ENCODE results near the gene GNAT3. TPM values are rescaled to one million over a fixed set of nuclear protein-coding genes. Genes with fewer than 3 reads are reported as not detected.

The GNAT3 gene
- total RNA-seq, 1 experiment from 2014 or later: not detected

GRCh38 chr7:80453699-80454340, 58.0 kb downstream of the GNAT3 start:
- no peak overlapping the region for H3K27ac Mint-ChIP-seq (ENCODE audit: unreplicated experiment)
- TF ChIP-seq, protein P1, sequence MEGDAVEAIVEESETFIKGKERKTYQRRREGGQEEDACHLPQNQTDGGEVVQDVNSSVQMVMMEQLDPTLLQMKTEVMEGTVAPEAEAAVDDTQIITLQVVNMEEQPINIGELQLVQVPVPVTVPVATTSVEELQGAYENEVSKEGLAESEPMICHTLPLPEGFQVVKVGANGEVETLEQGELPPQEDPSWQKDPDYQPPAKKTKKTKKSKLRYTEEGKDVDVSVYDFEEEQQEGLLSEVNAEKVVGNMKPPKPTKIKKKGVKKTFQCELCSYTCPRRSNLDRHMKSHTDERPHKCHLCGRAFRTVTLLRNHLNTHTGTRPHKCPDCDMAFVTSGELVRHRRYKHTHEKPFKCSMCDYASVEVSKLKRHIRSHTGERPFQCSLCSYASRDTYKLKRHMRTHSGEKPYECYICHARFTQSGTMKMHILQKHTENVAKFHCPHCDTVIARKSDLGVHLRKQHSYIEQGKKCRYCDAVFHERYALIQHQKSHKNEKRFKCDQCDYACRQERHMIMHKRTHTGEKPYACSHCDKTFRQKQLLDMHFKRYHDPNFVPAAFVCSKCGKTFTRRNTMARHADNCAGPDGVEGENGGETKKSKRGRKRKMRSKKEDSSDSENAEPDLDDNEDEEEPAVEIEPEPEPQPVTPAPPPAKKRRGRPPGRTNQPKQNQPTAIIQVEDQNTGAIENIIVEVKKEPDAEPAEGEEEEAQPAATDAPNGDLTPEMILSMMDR (IDR thresholded peaks at IDR 0.05; ENCODE audit: unreplicated experiment): no peak
- DNase-seq: peak; percentile 11
- BruUV-seq (replicated peaks): no TSS peak
- no peaks in the 10 kb centered on the region for H3K36me3 Mint-ChIP-seq (ENCODE audit: insufficient read depth, unreplicated experiment)
- intact Hi-C loops (cut with micrococcal nuclease; ENCODE audit: unreplicated experiment): loop anchor here (1.0 to 10.0 kb wide), 4 partner anchors 26 to 394 kb away; partner anchors contain the start of gene GNAI1
- H3K9me3 Mint-ChIP-seq (ENCODE audit: low read depth, unreplicated experiment): no peaks in the 10 kb centered on the region
- CTCF ChIA-PET: no interaction called here
- H3K4me3 Mint-ChIP-seq (ENCODE audit: low read depth, unreplicated experiment): no peak overlapping the region
- H3K27me3 Mint-ChIP-seq (ENCODE audit: unreplicated experiment): no peaks in the 10 kb centered on the region
- H3K4me1 Mint-ChIP-seq (ENCODE audit: low read depth, unreplicated experiment): peaks cover 7% of the 10 kb centered on the region

- BruUV-seq (replicated peaks): no TSS peak
- Mint-ChIP-seq H3K27ac (ENCODE audit: unreplicated experiment) (no peak overlapping the region), H3K4me1 (ENCODE audit: low read depth, unreplicated experiment) (peaks cover 7% of the 10 kb centered on the region), H3K4me3 (ENCODE audit: low read depth, unreplicated experiment) (no peak overlapping the region), H3K27me3 (ENCODE audit: unreplicated experiment) (no peaks in the 10 kb centered on the region), H3K36me3 (ENCODE audit: insufficient read depth, unreplicated experiment) (no peaks in the 10 kb centered on the region), H3K9me3 (ENCODE audit: low read depth, unreplicated experiment) (no peaks in the 10 kb centered on the region)
- TF ChIP-seq, protein P1 (IDR thresholded peaks at IDR 0.05; ENCODE audit: unreplicated experiment): no peak
- CTCF ChIA-PET: interaction anchor here (0.9 kb wide), 1 partner anchor 317 kb away, joined by 5 read pairs; no protein-coding TSS in a partner anchor
- intact Hi-C loops (cut with micrococcal nuclease; ENCODE audit: unreplicated experiment): loop anchor here (10.0 kb wide), 2 partner anchors 316 to 356 kb away; partner anchors contain the start of gene GNAI1
- no peak for DNase-seq
Observed at GRCh38 chr7:80450621-80451308, 61.1 kb downstream of the GNAT3 start.

- no peak overlapping the region for H3K4me3 Mint-ChIP-seq (ENCODE audit: low read depth, unreplicated experiment)
- H3K9me3 Mint-ChIP-seq (ENCODE audit: low read depth, unreplicated experiment): no peaks in the 10 kb centered on the region
- H3K4me1 Mint-ChIP-seq (ENCODE audit: low read depth, unreplicated experiment): peaks cover 7% of the 10 kb centered on the region
- H3K36me3 Mint-ChIP-seq (ENCODE audit: insufficient read depth, unreplicated experiment): no peaks in the 10 kb centered on the region
- intact Hi-C loops (cut with micrococcal nuclease; ENCODE audit: unreplicated experiment): loop anchor here (10.0 kb wide), 2 partner anchors 315 to 355 kb away; partner anchors contain the start of gene GNAI1
- BruUV-seq (replicated peaks): no TSS peak
- TF ChIP-seq, protein P1 (IDR thresholded peaks at IDR 0.05; ENCODE audit: unreplicated experiment): no peak
- CTCF ChIA-PET: interaction anchor here (0.9 kb wide), 1 partner anchor 316 kb away, joined by 5 read pairs; no protein-coding TSS in a partner anchor
- no peak overlapping the region for H3K27ac Mint-ChIP-seq (ENCODE audit: unreplicated experiment)
- DNase-seq: no peak
- no peaks in the 10 kb centered on the region for H3K27me3 Mint-ChIP-seq (ENCODE audit: unreplicated experiment)
Observed at GRCh38 chr7:80449836-80450235, 62.0 kb downstream of the GNAT3 start.

- no peaks in the 10 kb centered on the region for H3K36me3 Mint-ChIP-seq (ENCODE audit: insufficient read depth, unreplicated experiment)
- H3K9me3 Mint-ChIP-seq (ENCODE audit: low read depth, unreplicated experiment): no peaks in the 10 kb centered on the region
- no peak for DNase-seq
- H3K4me3 Mint-ChIP-seq (ENCODE audit: low read depth, unreplicated experiment): no peak overlapping the region
- H3K27ac Mint-ChIP-seq (ENCODE audit: unreplicated experiment): no peak overlapping the region
- intact Hi-C loops (cut with micrococcal nuclease; ENCODE audit: unreplicated experiment): no loop called here
- CTCF ChIA-PET: interaction anchor here (0.7 to 0.9 kb wide), 2 partner anchors 178 to 357 kb away, joined by 3 read pairs; no protein-coding TSS in a partner anchor
- BruUV-seq (replicated peaks): no TSS peak
- no peaks in the 10 kb centered on the region for H3K27me3 Mint-ChIP-seq (ENCODE audit: unreplicated experiment)
- TF ChIP-seq, protein P1 (IDR thresholded peaks at IDR 0.05; ENCODE audit: unreplicated experiment): no peak
- H3K4me1 Mint-ChIP-seq (ENCODE audit: low read depth, unreplicated experiment): peaks cover 11% of the 10 kb centered on the region
Observed at GRCh38 chr7:80445351-80445750, 66.5 kb downstream of the GNAT3 start.
